ENCODE results near the gene H2BK1.

Gene H2BK1

GRCh38 chr7:151232917-151233701 lies 22.8 kb upstream of the H2BK1 start:
- peak in 32 of 58 donors; percentile 17 to 83 (median 56) for DNase-seq

GRCh38 chr7:151232091-151232916 lies 22.0 kb upstream of the H2BK1 start, which contains the start of gene CHPF2:
Gene CHPF2, plus strand, starts transcription at chr7:151232483. Its CDS starts 1,529 bp downstream, at chr7:151234012.
- DNase-seq: peak; percentile 37 to 94 (median 84)

GRCh38 chr7:151231080-151231479 lies 20.8 kb upstream of the H2BK1 start:
- no peak for DNase-seq

GRCh38 chr7:151229249-151229648 lies 19.0 kb upstream of the H2BK1 start:
- no peak for DNase-seq

GRCh38 chr7:151228024-151228866 lies 18.0 kb upstream of the H2BK1 start:
- no peak for DNase-seq

GRCh38 chr7:151226875-151227782 lies 16.8 kb upstream of the H2BK1 start, which contains the start of gene ABCF2:
Gene ABCF2, minus strand, starts transcription at chr7:151227205. Its CDS starts 747 bp downstream, at chr7:151226458.
- DNase-seq: peak; percentile 78 to 100 (median 98)

GRCh38 chr7:151226560-151226874 lies 16.2 kb upstream of the H2BK1 start:
- DNase-seq: no peak

- no peak for DNase-seq
These were observed 15.7 kb upstream of the H2BK1 start for GRCh38 chr7:151225948-151226510.

- no peak for DNase-seq
These were observed 13.4 kb upstream of the H2BK1 start for GRCh38 chr7:151223728-151224127.

GRCh38 chr7:151218170-151218569 lies 7.9 kb upstream of the H2BK1 start:
- DNase-seq: no peak

- no peak for DNase-seq
These were observed 5.1 kb upstream of the H2BK1 start for GRCh38 chr7:151215396-151215795.

GRCh38 chr7:151213826-151214225 lies 3.5 kb upstream of the H2BK1 start:
- no peak for DNase-seq

- DNase-seq: no peak
These were observed 2.3 kb upstream of the H2BK1 start for GRCh38 chr7:151212626-151213025.

- no peak for DNase-seq
These were observed 976 bp upstream of the H2BK1 start for GRCh38 chr7:151211155-151211772.

- no peak for DNase-seq
These were observed 700 bp downstream of the H2BK1 start for GRCh38 chr7:151209588-151209987.

GRCh38 chr7:151208253-151208862 lies 1.9 kb downstream of the H2BK1 start:
- DNase-seq: no peak

GRCh38 chr7:151207804-151208203 lies 2.5 kb downstream of the H2BK1 start:
- no peak for DNase-seq

- no peak for DNase-seq
These were observed 3.0 kb downstream of the H2BK1 start for GRCh38 chr7:151207315-151207714.

GRCh38 chr7:151206914-151207313 lies 3.4 kb downstream of the H2BK1 start:
- DNase-seq: no peak
